Esophagus squamous epithelium (tissue), 4 donors: ENCODE measurements around the gene NMT2.

Source experiments
- CTCF ChIP-seq, 6 experiments: fragments of 450-650 bp in 4 of 6; fragments of 200-600 bp in 2 of 6; sonication (generic) in 2 of 6; IDR thresholded peaks; one replicate each; pipeline ENCODE4 v1.5.1; 2016 to 2019; ENCODE audit warnings: antibody characterized with exemption in 6 of 6, mild to moderate bottlenecking in 4 of 6, moderate library complexity in 4 of 6
- POLR2A ChIP-seq, 4 donors: fragments of 450-650 bp; IDR thresholded peaks; one replicate each; pipeline ENCODE4 v1.6.1; 2017; ENCODE audit warnings: antibody characterized with exemption in 4 of 4, mild to moderate bottlenecking in 4 of 4, moderate library complexity in 3 of 4

GRCh38 chr10:15197276-15197675 is 28.8 kb upstream of the NMT2 start:
- TF ChIP-seq CTCF (IDR thresholded peaks at IDR 0.05) = no peak
- no peak for TF ChIP-seq POLR2A (IDR thresholded peaks at IDR 0.05)
